NT2/D1 (cell line): ENCODE results near the gene KIF21B.

Source experiments
- SUZ12 ChIP-seq: IDR thresholded peaks from 2 replicates; pipeline ENCODE4 v1.6.1; 2011; ENCODE audit not compliant: insufficient read length, insufficient read depth; ENCODE audit errors: extremely low read depth
- ZNF274 ChIP-seq: IDR thresholded peaks from 2 replicates; pipeline ENCODE4 v1.6.1; 2011; ENCODE audit warnings: mild to moderate bottlenecking, low read depth, low read length

DNA sequence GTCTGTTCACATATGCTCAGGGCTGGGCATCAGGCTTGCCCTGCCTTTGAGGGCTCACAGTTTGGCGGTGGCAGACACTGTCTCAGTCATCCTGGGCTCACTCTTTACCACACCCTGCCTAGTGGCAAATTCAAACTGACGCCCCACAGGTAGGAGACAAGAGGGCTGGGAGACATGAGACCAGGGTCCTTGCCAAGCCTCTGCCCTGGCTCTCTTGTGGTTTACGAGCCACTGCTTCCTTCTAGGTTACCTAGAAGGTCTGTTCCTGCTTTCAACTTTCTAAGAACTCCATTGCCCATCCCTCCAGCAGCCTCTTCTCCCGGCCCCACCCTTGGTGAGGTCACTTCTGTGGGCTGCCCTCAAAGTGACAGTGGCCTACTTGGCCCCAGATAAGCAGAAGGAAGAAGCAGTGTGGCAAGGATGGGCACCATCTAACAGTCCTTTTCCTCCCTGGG, 10.5 kb downstream of the KIF21B start:
- TF ChIP-seq ZNF274 (no peak), SUZ12 (no peak)
